Hepatocyte (in vitro differentiated cells): ENCODE results near the gene NDUFV1. TPM values are rescaled to one million over a fixed set of nuclear protein-coding genes. Genes with fewer than 3 reads are reported as not detected.

Experiments used
- DNase-seq: peaks from one replicate; pipeline ENCODE4 v3.0.0-alpha.2; 2016; ENCODE audit warnings: low spot score
- H2AFZ ChIP-seq: fragments of 200-600 bp; sonication (generic); 2 replicates; pipeline ENCODE4 v1.6.0; 2016; ENCODE audit warnings: antibody characterized with exemption, mild to moderate bottlenecking
- H3K27ac ChIP-seq: fragments of 200-600 bp; sonication (generic); 2 replicates; pipeline ENCODE4 v1.5.1; 2016; ENCODE audit warnings: mild to moderate bottlenecking
- H3K27me3 ChIP-seq: fragments of 200-600 bp; sonication (generic); 2 replicates; pipeline ENCODE4 v1.6.1; 2016
- H3K36me3 ChIP-seq: fragments of 200-600 bp; sonication (generic); replicated peaks from 2 replicates; pipeline ENCODE4 v1.5.1; 2016; ENCODE audit warnings: low read depth; ENCODE audit not compliant: insufficient read depth
- H3K4me1 ChIP-seq: fragments of 200-600 bp; sonication (generic); 2 replicates; pipeline ENCODE4 v1.5.1; 2016; ENCODE audit warnings: mild to moderate bottlenecking, moderate library complexity; ENCODE audit not compliant: insufficient read depth
- H3K4me2 ChIP-seq: fragments of 200-600 bp; sonication (generic); 2 replicates; pipeline ENCODE4 v1.6.0; 2016
- H3K4me3 ChIP-seq: fragments of 200-600 bp; sonication (generic); 2 replicates; pipeline ENCODE4 v1.5.1; 2016; ENCODE audit warnings: mild to moderate bottlenecking
- H3K79me2 ChIP-seq: fragments of 200-600 bp; sonication (generic); 2 replicates; pipeline ENCODE4 v1.6.0; 2017; ENCODE audit warnings: mild to moderate bottlenecking
- H3K9me2 ChIP-seq: fragments of 200-600 bp; sonication (generic); replicated peaks from 2 replicates; pipeline ENCODE4 v1.6.0; 2017; ENCODE audit warnings: mild to moderate bottlenecking; ENCODE audit not compliant: insufficient read depth
- H3K9me3 ChIP-seq: fragments of 200-600 bp; sonication (generic); 2 replicates; pipeline ENCODE4 v1.5.1; 2016; ENCODE audit warnings: low read depth, mild to moderate bottlenecking
- H4K20me1 ChIP-seq: fragments of 200-600 bp; sonication (generic); 2 replicates; pipeline ENCODE4 v1.6.0; 2016; ENCODE audit warnings: mild to moderate bottlenecking; ENCODE audit not compliant: insufficient read depth, poor library complexity, severe bottlenecking
- CTCF ChIP-seq: fragments of 200-600 bp; sonication (generic); IDR thresholded peaks from 2 replicates; pipeline ENCODE4 v1.5.1; 2016; ENCODE audit warnings: antibody characterized with exemption, mild to moderate bottlenecking; ENCODE audit not compliant: poor library complexity
- EZH2phosphoT487 ChIP-seq: fragments of 200-600 bp; sonication (generic); IDR thresholded peaks from one replicate; pipeline ENCODE4 v1.6.1; 2018; ENCODE audit warnings: antibody characterized with exemption, mild to moderate bottlenecking, low read depth, moderate library complexity; ENCODE audit not compliant: unreplicated experiment, severe bottlenecking
- WGBS: methylation state at CpG from one replicate; pipeline ENCODE4 v1.1.6; 2016; ENCODE audit warnings: low lambda C conversion rate; ENCODE audit errors: missing lambda C conversion rate; 5-methylcytosine and 5-hydroxymethylcytosine counted together
- polyA plus RNA-seq: library from polyadenylated mRNA; unstranded; fragments of >200 nt; fragmentation: Nextera tagmentation; extraction: Ambion mirVana; gene quantifications from 2 replicates; pipeline ENCODE4 v1.2.1, GENCODE V29; 2016
- total RNA-seq: library from RNA; depleted of rRNA; stranded (reverse); fragments of >200 nt; gene quantifications from 2 replicates; pipeline ENCODE4 v1.2.3, GENCODE V29; 2014

Gene NDUFV1
- total and polyA plus RNA-seq, 2 experiments from 2014 or later, result 194 to 226 TPM

GRCh38 chr11:67627812-67628624 is 21.3 kb downstream of the NDUFV1 start:
- Histone ChIP-seq H2AFZ (no peak overlapping the region), H3K4me3 (no peak overlapping the region)
- WGBS, result 79% methylated on average over 15 of the region's 15 CpGs

GRCh38 chr11:67628710-67629385 is 22.1 kb downstream of the NDUFV1 start:
- H2AFZ ChIP-seq, result no peak overlapping the region

More at GRCh38 chr11:67627812-67628624, 21.3 kb downstream of the NDUFV1 start:
- no peaks in the 10 kb centered on the region for H3K9me2 ChIP-seq
- H3K4me1 ChIP-seq, result peaks cover 13% of the 10 kb centered on the region
- no peak overlapping the region for H3K4me2 ChIP-seq
- no peak for TF ChIP-seq EZH2phosphoT487
- H3K27ac ChIP-seq, result no peak overlapping the region
- H3K36me3 ChIP-seq, result no peaks in the 10 kb centered on the region
- H3K9me3 ChIP-seq, result no peaks in the 10 kb centered on the region
- H4K20me1 ChIP-seq, result no peaks in the 10 kb centered on the region
- no peaks in the 10 kb centered on the region for H3K79me2 ChIP-seq
- H3K27me3 ChIP-seq, result no peaks in the 10 kb centered on the region
- DNase-seq, result no peak

DNA sequence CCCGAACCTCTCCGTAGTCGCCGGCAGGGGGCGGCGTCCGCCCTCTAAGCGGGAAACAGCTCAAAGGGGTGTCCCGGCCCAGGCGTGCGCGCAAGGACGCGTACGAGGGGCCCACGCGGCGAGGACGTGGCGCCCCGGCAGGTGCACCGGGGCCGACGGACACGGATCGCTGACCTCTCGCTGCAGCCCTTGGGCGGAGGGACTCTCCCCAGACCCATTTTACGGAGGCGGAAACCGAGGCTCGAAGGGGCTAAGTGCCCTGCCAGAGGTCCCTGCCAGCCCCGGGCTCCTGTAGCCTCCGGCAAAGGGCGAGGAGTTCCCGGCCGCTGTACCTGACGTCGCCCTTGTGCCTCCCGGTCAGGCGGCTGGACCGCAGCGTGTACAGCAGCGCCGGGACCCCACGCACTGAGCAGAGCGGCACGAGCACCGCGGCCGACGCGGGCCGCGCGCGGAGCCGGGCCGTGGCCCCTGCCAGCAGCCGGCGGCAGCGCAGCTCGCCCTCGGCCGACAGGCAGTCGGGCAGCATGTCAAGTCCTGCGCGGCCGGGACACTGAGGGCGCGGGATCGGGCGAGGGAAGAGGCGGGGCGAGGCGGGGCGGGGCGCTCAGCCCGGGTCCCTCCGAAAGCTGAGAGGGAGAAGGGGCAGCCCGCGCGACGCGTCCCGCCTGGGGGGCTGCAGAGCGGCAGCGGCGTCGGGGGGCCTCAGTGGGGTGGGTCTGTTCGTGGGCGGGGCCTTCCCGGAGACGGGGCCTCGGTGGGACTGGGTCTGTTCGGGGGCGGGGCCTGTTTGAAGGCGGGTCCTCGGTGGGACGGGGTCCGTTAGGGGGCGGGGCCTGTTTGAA is 22.9 kb downstream of the NDUFV1 start, which contains the start of gene NUDT8:
NUDT8 (minus strand) TSS at position 552 of the 842 bp plus-strand sequence; CDS start at position 526, 26 bp downstream.
- Histone ChIP-seq H3K9me3 (no peaks in the 10 kb centered on the region), H3K79me2 (no peaks in the 10 kb centered on the region), H3K9me2 (no peaks in the 10 kb centered on the region), H3K4me3 (peak within 1 kb of the TSS; percentile 32), H3K4me1 (peaks cover 13% of the 10 kb centered on the region), H3K36me3 (no peaks in the 10 kb centered on the region), H4K20me1 (no peaks in the 10 kb centered on the region), H2AFZ (peak within 1 kb of the TSS; percentile 71), H3K4me2 (peak within 1 kb of the TSS; percentile 98), H3K27ac (peak within 1 kb of the TSS; percentile 93), H3K27me3 (no peaks in the 10 kb centered on the region)
- peak; percentile 93 for DNase-seq
- TF ChIP-seq EZH2phosphoT487, result no peak
- TF ChIP-seq CTCF, result peak; percentile 93
- WGBS, result 2% methylated on average over 73 of the region's 102 CpGs

More at GRCh38 chr11:67628710-67629385, 22.1 kb downstream of the NDUFV1 start:
- 57% methylated on average over 25 of the region's 25 CpGs for WGBS
- H3K4me2 ChIP-seq, result peak overlapping the region; percentile 98
- H3K79me2 ChIP-seq, result no peaks in the 10 kb centered on the region
- no peaks in the 10 kb centered on the region for H3K36me3 ChIP-seq
- H3K4me1 ChIP-seq, result peaks cover 13% of the 10 kb centered on the region
- H3K27ac ChIP-seq, result no peak overlapping the region
- H3K27me3 ChIP-seq, result no peaks in the 10 kb centered on the region
- DNase-seq, result no peak
- no peaks in the 10 kb centered on the region for H4K20me1 ChIP-seq
- TF ChIP-seq CTCF, result no peak
- no peak for TF ChIP-seq EZH2phosphoT487
- no peaks in the 10 kb centered on the region for H3K9me3 ChIP-seq
- H3K9me2 ChIP-seq, result no peaks in the 10 kb centered on the region
- H3K4me3 ChIP-seq, result no peak overlapping the region
